Measurements from ENCODE around the gene TBC1D8.

Gene TBC1D8

DNA sequence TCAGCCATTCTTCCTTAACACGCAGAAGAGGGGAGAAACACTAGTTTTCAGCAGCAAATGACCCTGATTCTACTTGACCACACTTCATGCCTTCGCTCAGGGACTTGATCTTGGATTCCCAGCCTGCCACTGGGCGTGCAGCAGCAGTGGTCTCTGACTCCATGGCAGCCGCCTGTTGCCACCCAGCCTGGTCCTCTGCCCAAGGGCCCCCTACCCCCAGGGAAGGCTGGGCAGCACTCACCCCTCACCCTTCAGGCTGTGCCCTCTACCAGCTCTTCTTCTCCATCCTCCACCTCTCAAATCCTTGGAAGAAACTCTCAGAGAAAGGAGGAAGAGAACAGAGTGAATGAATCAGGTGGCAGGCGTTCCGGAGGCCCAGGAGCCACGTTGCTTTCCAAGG lies 181.2 kb downstream of the TBC1D8 start:
- no peak for DNase-seq

DNA sequence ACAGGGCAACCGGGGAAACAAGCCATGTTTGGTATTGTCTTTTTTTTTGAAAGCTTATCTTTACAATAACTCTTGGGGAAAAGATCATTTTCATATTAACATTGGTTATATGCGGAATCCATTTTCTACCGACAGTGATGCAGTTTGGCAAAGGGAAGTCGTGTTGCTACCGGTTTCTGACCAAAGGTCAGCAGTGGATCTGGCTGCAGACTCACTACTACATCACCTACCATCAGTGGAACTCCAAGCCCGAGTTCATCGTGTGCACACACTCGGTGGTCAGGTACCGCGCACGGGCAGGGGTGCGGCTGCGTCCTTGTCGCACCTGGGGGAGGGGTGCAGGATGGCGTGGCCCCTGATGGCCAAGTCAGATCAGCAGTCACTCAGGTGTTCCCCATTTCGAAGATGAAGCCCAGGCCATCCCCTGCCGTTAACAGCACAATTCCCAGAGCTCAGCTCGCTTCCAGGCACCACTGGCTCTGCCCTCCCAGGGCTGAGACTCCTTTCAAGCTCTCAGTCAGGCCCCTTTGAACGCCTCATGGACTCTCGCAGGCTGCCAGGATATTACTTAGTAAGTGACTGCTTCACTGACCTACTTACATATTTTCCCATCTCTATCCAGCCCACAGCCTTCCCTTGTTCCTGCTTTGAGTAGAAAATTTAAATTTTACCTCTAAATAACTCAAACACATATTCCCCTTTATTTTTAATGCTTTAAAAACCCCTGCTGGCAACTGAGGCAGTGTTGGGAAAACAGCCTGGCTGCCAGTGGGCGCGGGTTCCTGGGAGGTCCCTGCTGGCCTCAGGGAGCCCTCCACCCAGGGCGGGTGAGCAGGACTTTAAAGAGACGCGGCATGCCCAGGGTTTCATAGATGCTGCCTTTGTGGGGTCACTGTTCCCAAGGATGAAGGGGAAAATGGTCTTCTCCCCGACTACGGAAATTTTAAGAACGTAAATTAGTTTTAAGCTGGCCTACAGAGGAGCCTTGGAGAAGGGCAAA lies 182.7 kb downstream of the TBC1D8 start:
- DNase-seq, result no peak

DNA sequence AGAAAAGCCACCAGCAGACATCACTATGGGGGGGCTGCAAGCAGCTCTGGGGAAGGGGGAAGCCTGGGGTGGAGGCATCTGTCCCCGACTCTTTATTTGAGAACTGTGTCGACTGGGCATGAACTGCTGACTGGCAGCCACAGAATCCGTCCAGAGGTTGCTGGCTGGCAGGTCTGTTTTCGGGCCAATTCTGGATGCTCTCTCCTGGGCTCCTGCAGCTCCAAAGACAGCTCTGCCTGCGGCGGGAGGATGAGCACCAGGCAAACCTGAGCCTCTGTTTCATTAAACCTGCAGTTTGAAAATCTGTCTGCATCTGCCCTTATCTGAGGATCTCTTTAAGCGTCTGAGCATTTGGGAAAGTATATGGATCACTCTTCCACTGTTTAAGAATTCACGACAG lies 183.5 kb downstream of the TBC1D8 start:
- DNase-seq, result no peak

DNA sequence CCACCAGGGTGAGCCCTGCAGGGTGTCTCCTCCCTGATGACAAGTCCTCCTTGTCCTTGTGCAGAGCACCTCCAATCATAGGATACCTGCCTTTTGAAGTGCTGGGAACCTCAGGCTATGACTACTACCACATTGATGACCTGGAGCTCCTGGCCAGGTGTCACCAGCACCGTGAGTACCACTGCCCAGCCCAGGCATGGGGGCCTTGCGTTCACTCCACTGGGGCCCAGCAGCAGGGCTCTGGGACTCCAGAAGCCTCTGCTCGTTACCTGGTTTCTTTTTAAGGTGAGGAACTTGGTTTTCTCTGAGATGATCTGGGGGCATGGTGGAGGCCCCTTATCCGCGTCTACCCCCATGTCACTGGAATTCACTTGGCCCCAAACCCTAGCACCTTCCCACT lies 185.6 kb downstream of the TBC1D8 start:
- DNase-seq, result no peak

DNA sequence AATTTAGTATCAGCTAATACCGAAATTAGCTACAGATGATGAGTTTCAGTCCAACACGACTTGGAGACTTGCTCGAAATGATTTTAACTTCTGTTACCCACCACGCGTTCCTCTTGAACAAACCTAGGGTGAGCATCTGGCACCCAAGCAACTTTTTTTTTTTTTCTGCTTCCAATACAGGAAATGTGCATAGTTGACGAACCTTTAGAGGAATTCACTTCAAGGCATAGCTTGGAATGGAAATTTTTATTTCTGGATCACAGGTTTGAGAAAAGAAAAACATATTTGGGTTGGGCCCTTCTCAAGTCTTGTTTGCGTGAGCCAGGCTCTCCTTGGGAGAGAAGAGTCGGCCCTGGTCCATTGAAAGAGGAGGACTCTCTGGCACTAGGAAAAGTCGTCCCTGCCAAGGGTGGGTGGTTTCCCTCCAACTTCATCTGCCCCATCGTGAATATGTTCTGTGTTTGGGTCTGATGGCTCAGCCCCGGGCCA lies 186.5 kb downstream of the TBC1D8 start:
- DNase-seq, result no peak

DNA sequence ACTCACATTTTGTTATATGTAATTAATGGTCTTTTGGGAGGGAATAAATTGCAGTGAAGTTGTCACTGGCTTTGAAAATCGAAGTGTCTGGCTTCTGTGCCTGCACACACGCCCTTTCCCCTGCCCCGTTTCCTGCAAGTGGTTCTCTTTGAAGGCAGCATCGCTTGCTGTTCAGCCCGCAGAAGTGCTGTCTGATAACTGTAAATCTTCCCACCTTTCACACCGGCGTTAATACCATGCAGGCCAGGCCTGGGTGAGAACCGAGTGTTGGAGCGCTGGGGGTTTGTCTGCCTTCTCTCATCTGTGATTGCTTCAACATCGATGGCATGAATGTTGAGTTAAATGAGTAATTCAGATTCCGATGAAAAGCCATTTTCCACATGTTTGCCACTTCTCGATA lies 187.0 kb downstream of the TBC1D8 start:
- DNase-seq, result no peak

DNA sequence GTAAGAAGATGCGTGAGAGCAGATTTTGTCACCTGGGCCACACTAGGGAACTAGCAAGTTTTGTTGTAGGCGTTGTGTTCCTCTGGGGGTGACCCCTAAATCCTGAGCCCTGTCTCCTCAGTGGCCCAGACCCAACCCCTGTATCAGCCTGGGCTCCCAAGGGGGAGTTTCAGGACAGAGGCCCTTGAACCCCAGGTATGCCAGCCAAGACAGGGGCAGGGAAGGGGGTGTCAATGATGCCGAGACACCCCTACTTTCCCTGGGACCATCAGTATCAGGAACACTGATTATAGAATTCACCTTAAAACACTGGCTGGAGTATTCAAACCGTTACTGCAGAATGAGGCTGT lies 188.2 kb downstream of the TBC1D8 start:
- no peak for DNase-seq

DNA sequence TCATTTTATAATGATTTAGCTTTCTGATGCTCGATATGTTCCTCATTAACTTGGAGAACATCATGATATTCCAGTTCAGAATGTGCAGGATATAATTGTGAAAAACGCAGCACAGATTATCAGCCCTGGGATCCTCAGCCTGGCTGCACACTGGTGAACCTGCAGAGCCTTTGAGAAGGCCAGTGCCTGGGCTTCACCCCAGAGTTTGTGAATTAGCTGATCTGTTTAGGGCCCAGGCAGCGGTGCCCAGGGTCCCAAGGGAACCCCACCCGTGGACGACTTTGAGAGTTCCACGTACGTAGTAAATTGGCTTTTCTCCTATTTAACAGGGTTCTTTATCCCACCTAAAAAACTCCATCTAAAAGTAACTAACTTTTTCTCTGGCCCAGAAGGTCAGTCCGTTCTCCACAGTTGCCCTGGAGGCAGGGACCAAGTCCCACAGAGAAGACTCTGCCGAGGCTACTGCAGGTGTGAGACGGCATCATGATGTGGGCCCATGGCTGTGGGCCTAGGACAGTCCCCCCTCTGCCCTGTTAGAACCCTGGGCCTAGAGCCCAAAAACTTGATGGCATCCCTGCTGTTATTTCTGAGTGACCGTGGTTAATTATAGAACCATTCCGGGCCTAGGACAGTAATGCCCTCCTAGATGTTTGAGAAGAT lies 188.7 kb downstream of the TBC1D8 start:
- no peak for DNase-seq

DNA sequence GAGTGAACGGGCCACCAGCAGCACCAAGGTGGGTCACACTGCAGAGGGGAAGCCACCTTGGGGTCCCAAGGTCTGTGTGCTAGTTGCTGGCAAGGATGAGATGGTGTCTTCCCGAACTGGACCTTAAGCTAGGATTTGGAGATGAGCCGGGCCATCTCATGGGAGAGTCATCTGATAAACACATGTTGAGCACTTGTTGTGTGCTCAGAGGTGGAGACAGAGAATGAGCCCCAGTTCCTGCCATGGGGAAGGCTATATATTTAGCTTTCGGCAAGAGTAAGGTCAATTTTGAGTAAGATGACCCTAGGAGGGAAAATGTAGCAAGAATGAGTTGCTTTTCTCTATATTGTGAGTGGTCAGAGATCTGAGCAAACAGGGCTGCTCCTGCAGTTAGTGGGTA lies 190.5 kb downstream of the TBC1D8 start:
- no peak for DNase-seq

DNA sequence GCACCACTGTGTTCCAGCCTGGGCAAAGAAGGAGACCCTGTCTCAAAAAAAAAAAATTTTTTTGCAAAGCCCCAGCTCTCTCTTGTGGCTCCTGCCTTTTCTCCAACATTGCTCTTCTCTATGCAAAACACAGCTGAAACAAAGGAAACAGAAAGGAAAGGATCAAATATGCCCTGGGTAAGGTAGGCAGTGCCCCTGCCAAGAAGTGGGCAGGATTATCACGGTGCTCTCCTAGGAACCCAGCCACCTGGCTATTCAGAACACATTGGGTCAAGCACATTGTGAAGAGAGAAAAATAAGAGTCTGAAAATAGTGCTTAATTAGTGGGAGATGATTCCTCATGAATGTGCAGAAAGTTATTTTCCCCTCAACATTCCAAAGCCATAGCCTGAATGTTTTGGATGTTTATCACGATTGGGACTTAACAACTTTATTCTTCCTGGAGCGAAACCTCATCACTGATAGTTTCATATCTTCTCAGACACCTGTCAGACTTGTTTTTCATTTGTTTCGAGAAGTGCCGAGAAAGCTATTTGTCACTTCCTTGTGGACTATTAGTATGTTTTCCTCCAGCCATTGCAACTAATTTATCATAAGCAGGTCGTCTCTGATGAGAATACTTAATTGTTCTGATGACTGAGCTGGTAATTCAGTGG lies 191.8 kb downstream of the TBC1D8 start:
- no peak for DNase-seq

DNA sequence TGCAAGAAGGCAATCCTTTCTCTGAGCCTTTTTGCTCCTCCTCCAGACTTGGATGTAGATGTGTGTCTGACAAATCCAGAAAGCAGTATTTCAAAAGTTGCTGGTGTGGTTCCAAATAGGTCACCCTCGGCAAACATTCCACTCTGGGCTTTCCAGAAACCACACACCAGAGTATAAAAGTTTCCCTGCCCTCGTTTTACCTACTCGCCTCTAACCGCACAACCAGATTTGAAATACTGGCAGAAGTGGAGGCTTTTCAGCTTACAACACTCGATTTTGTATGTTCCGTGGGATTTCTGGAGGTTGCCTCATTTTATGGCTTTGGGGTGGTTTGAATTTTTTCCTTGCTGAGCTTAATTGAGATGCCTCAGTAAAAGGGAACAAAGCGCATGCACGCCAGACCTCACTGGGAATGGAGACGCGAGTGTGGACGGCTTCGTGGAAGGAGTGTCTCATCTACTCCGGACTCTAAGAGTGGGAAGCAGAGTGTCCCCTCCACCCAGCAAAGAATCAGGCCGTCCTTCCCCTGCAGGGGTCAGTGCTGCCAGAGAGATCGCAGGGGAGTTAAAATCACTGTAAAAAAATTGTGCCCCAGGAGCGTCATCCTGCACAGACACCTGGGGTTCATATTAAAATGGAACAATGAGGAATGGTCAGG lies 193.1 kb downstream of the TBC1D8 start:
- no peak for DNase-seq

Measured in activated CD4-positive, CD25-positive, alpha-beta regulatory T cell (primary cell).